Activated CD4-positive, alpha-beta T cell treated with anti-CD3 and anti-CD28 coated beads, Interleukin-10, Interleukin-2, amounts not matched to agents 100 ng/mL and 50 ng/mL, durations not matched to agents 16 hours and 8 hours (primary cell): ENCODE results near the gene ARHGEF10L.
"Not testable (repeated sequence)": the region's sequence is repeated elsewhere in the genome, so short reads cannot be mapped to it uniquely, and the experiment has no call there.

Experiments
- DNase-seq: peaks from one replicate; pipeline ENCODE4 v3.0.0-alpha.2; 2020

ARHGEF10L gene

DNA sequence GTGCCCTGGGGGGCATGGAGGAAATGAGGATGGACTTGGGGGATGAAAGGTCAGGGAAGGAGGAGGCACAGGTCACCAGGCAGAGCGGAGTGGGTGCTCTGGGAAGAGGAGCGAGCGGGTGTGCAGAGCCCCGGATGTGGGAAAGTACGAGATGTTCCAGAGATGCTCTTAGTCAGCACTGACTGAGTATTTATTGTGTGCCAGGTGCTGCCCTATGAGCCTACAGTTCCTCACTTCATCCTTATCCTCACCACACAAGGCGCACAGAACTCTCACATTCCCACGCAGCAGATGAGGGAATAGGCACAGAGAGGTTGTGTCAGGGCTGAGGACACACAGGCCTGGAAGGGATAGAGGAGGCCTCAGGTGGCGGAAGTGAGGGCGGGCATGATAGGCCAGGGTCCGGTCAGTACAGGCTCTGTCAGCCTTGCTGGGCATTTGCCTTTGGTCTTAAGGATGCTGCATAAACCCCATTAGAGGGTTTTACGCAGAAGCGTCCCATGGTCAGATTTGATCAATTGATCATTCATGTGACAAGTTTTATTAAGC, 77.3 kb downstream of the ARHGEF10L start:
- DNase-seq, result no peak

DNA sequence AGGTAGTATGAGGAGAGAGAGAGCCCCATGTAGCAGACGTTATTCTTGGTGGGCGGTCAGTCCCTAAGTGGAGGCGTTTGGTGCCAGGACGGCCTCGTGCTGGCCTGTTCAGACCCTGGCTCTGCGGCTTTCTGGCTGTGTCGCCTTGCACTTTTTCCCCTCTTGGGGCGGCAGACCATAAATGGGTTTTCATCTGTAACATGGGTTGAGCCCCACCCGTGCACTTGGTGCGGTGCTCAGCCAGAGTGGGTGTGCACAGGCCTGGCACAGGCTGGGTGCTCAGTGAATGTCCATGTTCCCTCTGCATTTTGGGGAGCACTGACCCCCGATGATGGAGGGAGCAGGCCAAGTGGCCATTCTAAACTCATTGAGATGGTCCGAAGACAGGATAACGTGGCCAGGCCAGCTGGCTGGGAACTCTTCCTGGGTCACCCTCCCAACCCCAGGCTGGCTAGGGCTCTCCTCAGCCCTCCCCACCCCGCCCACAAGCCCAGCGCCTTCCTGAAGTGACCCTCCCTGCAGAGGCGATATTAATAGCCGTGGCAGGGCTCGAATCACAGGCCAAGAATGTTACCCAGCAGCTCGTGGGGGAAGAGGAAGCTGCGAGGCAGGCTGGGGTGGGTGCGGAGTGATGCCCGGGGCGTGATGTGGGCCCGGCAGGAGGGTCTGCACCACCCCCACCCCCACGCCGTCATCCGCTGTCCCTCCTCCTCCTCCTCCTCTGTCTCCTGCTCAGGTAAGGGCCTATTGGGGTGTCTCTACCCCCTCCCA, 78.5 kb downstream of the ARHGEF10L start:
- no peak for DNase-seq

- DNase-seq, result no peak
These were observed 79.2 kb downstream of the ARHGEF10L start for GRCh38 chr1:17618558-17619247.

GRCh38 chr1:17620448-17620847, 81.0 kb downstream of the ARHGEF10L start:
- no peak for DNase-seq

DNA sequence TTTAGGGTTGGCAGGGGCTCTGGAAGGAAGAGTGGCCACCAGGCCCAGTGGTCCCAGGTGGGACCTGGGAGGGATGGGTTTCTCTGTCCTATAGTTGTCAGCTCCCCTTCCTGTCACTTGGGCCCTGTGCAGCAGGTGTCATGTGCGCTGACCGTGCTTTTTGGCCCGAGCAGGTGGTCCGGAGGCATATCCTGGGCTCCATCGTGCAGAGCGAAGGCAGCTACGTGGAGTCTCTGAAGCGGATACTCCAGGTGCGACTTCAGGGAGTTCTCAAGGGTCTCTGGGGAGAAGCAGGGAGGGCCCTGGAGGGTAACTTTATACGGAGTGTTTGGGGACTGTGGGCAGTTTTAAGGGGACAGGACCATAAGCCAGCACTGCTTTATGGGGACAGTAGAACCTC, 82.2 kb downstream of the ARHGEF10L start:
- no peak for DNase-seq

- no peak for DNase-seq
These were observed 83.3 kb downstream of the ARHGEF10L start for GRCh38 chr1:17622823-17623222.

DNA sequence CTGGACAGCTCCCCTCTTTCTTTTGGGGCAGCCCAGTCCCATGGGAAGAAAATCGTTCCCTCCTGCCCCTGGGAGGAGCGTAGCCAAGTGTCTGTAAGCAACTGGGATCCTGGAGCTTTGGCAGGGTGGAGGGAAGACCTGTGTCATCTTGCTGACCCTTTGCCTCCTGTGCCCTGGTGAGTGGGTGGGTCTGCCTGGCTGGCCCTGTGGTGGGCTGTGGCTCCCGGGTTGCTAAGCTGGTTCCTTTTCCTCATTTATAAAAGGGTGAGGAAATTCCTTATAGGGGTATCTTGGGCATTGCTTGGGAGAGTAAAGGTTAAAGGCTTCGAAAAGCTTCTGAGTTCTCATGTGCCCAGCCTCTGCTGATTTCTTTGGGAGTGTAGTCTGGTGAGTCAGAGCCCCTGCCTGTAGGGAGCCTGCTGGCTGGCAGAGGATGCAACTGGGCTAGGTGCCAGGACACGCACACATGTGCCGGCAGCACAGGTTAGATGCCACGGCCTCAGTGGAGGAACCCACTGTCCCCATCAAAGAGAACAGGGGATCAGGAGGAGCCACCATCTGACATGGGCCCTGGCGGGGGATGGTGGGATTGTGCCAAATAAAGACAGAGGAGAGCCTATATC, 85.2 kb downstream of the ARHGEF10L start:
- no peak for DNase-seq

GRCh38 chr1:17627239-17628052, 87.9 kb downstream of the ARHGEF10L start:
- no peak for DNase-seq

DNA sequence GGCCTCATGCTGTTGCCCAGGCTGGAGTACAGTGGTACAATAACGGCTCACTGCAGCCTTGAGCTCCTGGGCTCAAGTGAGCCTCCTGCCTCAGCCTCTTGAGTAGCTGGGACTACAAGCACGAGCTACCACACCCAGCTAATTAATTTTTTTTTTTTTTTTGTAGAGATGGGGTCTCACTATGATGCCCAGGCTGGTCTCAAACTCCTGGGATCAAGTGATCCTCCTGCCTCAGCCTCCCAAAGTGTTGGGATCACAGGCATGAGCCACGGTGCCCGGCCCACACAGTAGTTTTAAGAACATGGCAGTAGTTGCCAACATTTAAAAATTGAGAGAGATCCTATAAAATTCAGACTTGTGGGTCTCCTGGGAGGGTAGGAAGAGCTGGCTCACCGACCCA, 89.5 kb downstream of the ARHGEF10L start:
- DNase-seq, result not testable (repeated sequence)

DNA sequence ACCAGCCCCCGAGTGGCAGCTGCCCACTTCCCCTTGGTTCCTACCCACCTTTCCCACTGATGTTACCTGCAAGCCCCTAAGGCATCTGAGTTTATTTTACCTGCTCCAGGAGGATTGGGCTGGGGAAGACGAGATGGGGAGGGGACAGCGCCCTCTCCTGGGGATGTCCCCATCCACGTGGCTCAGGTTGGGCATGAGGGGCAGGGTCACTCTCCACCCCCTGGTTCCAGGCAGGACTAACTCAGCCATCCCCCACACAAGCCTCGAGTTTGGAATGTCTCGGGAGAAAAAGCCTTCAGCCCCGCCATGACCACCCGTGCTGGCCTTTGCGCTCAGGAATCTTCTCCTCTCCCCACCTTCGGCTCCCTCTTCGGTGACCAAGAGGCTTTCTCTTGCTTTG, 90.0 kb downstream of the ARHGEF10L start:
- DNase-seq, result no peak

GRCh38 chr1:17630048-17630830, 90.7 kb downstream of the ARHGEF10L start:
- DNase-seq, result no peak

GRCh38 chr1:17630986-17631385, 91.5 kb downstream of the ARHGEF10L start:
- no peak for DNase-seq

- DNase-seq, result no peak
These were observed 91.9 kb downstream of the ARHGEF10L start for GRCh38 chr1:17631410-17631809.

DNA sequence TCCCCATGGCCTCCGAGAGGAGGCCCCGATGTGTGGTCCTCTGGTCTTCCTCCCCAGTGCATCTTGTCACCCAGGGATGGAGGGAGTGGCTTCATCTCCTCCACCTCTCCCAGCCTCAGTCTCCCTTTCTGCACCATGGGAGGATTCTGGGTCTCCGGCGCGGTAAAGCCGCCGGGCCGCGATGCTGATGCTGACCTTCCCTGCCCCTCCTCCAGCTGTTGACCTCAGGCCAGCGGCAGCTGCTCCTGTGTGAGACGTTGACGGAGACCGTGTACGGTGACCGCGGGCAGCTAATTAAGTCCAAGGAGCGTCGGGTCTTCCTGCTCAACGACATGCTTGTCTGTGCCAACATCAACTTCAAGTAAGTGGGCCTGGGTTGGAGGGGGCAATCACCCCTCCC, 92.6 kb downstream of the ARHGEF10L start:
- no peak for DNase-seq

DNA sequence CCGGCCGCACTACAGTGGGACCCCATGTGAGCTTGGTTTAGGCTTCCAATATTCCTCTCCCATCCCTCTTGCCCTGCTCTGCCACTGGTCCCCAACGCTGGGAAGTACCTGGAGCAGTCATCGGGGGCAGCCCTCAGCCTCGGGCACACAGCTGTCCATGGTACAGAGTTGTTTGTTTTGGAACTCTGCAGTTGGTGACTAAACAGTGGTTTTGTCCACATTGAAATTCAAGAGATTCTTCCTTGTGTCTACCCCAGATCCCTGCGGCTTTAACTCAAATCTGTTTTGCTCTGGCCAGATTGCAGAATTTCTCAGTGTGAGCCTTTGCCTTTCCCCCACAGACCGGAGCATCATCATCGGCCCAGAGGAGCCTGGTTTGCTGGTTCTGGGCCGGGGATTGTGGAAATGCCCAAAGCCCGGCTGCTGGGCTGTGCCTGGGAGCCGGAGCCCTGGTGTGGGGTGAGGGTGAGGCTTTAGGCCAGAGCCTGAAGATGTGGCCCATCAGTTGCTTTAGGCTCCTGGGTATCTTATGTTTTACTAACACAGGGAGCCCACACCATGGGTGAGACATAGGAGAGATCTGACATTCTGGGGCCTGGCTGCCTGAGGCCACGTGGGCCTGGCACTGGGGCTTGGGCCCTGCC, 93.2 kb downstream of the ARHGEF10L start:
- DNase-seq, result no peak

DNA sequence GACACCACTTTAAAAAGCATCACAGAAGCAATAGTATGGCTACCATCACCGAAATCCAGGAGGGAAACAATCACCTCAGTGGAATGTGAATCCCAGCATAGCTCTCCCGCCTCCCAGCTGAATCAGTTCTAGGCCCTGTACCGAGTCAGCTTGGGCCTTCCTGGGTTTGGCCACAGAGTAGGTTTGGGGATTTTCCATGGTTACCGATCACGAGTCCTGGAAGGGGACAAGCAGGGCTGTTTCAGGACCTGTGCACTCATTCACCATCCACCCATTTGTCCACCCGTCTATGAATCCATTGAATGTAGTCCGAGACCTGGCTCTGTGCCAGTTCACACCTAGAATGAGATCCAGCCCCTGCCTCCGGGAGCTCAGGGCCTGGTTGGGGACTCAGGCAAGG, 94.2 kb downstream of the ARHGEF10L start:
- DNase-seq, result no peak

DNA sequence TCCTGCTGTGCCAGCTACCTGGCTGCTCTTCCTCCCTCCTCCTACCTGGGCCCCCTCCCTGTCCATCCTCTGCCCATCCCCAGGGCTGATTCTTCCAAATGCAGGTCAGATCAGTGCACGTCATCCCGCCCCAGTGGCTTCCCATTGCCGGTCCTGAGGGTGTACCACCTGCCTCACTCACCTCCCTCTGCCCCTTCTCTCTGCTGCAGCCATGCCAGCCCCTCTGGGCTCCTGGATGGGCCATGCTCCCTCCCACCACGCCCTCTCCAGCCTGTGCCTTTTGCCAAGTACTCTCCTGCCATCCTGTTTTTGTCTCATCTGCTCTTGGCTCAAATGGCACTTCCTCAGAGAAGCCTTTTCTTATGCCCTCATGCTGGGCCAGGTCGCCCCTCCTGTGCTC, 95.8 kb downstream of the ARHGEF10L start:
- DNase-seq, result no peak

DNA sequence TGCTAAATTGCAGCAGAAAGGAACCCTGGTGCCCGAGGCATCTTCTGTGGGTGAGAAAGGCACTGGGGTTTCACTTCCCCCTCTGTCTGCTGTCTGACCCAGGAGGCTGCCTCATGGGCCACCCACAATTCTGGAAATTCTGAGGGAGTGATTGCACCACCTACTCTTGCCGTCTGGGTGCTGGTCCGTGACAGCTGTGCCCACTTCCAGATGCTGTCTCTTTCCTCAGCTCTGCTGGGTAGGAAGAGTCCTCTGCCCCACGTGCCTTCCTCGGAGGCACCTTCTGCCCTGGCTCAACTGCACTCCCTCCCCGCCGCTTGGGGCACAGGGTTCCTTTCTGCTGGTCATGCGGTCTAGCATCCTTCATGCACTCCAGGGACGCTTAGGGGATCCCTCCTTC, 96.3 kb downstream of the ARHGEF10L start:
- no peak for DNase-seq

GRCh38 chr1:17636612-17637011, 97.1 kb downstream of the ARHGEF10L start:
- DNase-seq, result no peak

- no peak for DNase-seq
These were observed 97.6 kb downstream of the ARHGEF10L start for GRCh38 chr1:17637055-17637454.

DNA sequence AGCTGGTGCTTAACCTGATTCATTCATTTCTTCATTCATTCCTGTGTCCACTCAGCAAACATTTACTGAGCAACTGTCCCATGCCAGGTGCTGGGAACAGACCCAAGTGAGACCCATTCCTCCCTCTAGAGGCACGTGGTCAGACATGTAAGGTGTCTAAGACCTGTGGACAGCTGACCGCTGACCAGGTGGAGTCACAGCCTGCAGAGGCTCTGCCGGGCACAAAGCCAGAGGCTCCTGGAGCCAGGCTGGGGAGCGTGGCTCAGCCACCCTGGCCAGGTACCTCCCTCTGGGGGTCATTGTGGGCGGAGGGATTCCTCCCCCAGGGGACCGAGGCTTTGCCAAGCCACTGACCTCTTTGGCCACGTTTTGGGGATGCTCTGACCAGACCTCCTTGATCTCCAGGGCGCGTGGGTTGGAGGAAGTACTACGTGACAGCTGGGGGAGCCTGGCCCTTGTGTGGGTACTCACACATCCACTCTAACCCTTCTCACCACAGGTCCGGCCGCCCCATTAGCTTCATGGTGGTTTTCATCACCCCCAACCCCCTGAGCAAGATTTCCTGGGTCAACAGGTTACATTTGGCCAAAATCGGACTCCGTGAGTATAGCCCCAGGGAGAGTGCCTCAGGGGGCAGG, 100.3 kb downstream of the ARHGEF10L start:
- DNase-seq, result no peak
